GM12878 (cell line): ENCODE data around the gene SUGCT. TPM values are rescaled to one million over a fixed set of nuclear protein-coding genes. Genes with fewer than 3 reads are reported as not detected.

ENCODE experiments used
- ATAC-seq: fragments of 200-7000 bp; cut with Tn5 transposase; 3 replicates; pipeline ENCODE4 v1.9.1; 2020; ENCODE audit warnings: mild to moderate bottlenecking, moderate library complexity
- BruUV-seq: library from RNA; stranded (reverse); fragments of 400-500 nt; replicated peaks from 2 replicates; lab custom pipeline; 2021; lab: Mats Ljungman, UMichigan
- CTCF ChIA-PET: fragments of 300-600 bp; sonication (Branson Sonifier 250); formaldehyde crosslinking; extraction: SDS; loops from one replicate; lab custom pipeline; 2021; ENCODE audit warnings: inconsistent platforms; lab: Yijun Ruan, JAX
- POLR2A ChIA-PET: fragments of 350-600 bp; formaldehyde crosslinking; extraction: SDS; loops from one replicate; lab custom pipeline; 2021; ENCODE audit warnings: inconsistent platforms; lab: Charles Lee
- RAD21 ChIA-PET: fragments of 300-600 bp; sonication (Branson Sonifier 250); formaldehyde crosslinking; loops from one replicate; lab custom pipeline; 2023; ENCODE audit warnings: antibody characterized with exemption; ENCODE audit not compliant: unreplicated experiment; lab: Charles Lee
- SMC1A ChIA-PET: fragments of 300-600 bp; sonication (Branson Sonifier 250); formaldehyde crosslinking; loops from one replicate; lab custom pipeline; 2023; ENCODE audit not compliant: unreplicated experiment, uncharacterized antibody; lab: Charles Lee
- DNase-seq: peaks from one replicate; pipeline ENCODE4 v3.0.0-alpha.2; 2011; ENCODE audit warnings: low read depth, low spot score
- FAIRE-seq: peaks from 3 replicates; lab custom pipeline; 2011; peaks lifted over from hg19 to GRCh38; lab: Jason Lieb, UNC
- H2AFZ ChIP-seq: 2 replicates; pipeline ENCODE4 v1.6.0; 2011; ENCODE audit warnings: low read depth, low read length, control low read depth; ENCODE audit not compliant: control insufficient read depth
- H3K27ac ChIP-seq: 2 replicates; pipeline ENCODE4 v1.5.1; 2011; ENCODE audit warnings: control low read depth; ENCODE audit not compliant: control insufficient read depth, insufficient read depth
- H3K27me3 ChIP-seq, 2 experiments: replicated peaks in 1 of 2; 2 replicates each; pipeline versions ENCODE4 v1.6.0 to v1.6.1; 2011; ENCODE audit warnings: low read length in 1 of 2; ENCODE audit not compliant: control insufficient read depth in 2 of 2, insufficient read depth in 2 of 2
- H3K36me3 ChIP-seq, 2 experiments: 2 replicates each; pipeline ENCODE4 v1.5.1; 2011; ENCODE audit warnings: low read length in 1 of 2; ENCODE audit not compliant: control insufficient read depth in 2 of 2, insufficient read depth in 2 of 2
- H3K4me1 ChIP-seq: 2 replicates; pipeline ENCODE4 v1.6.1; 2011; ENCODE audit warnings: mild to moderate bottlenecking, low read length, moderate library complexity, mixed read lengths; ENCODE audit not compliant: control insufficient read depth, insufficient read depth
- H3K4me2 ChIP-seq: 2 replicates; pipeline ENCODE4 v1.6.0; 2011; ENCODE audit warnings: control low read depth; ENCODE audit not compliant: control insufficient read depth, insufficient read depth
- H3K4me3 ChIP-seq: fragments of 200-600 bp; sonication (generic); 2 replicates; pipeline ENCODE4 v1.5.1; 2016
- H3K79me2 ChIP-seq: 2 replicates; pipeline ENCODE4 v1.6.0; 2011; ENCODE audit warnings: low read length; ENCODE audit not compliant: control insufficient read depth, insufficient read depth
- H3K9ac ChIP-seq: 2 replicates; pipeline ENCODE4 v1.8.0; 2011; ENCODE audit warnings: low read length, control low read depth, mixed read lengths; ENCODE audit not compliant: control insufficient read depth, insufficient read depth
- H3K9me3 ChIP-seq: replicated peaks from 3 replicates; pipeline ENCODE4 v1.5.1; 2011; ENCODE audit warnings: mild to moderate bottlenecking, low read length; ENCODE audit not compliant: control insufficient read depth, insufficient read depth
- H4K20me1 ChIP-seq: 2 replicates; pipeline ENCODE4 v1.6.0; 2011; ENCODE audit not compliant: control insufficient read depth, insufficient read depth
- CHD4 ChIP-seq: fragments of 200-600 bp; sonication (generic); IDR thresholded peaks from 2 replicates; pipeline ENCODE4 v1.6.1; 2016; ENCODE audit warnings: mild to moderate bottlenecking
- CREM ChIP-seq: IDR thresholded peaks from 2 replicates; pipeline ENCODE4 v1.6.1; 2014; ENCODE audit warnings: antibody characterized with exemption, low read depth
- CUX1 ChIP-seq: IDR thresholded peaks from 2 replicates; pipeline ENCODE4 v1.6.1; 2012; ENCODE audit warnings: improper control_type of control experiment, low read depth, low read length; ENCODE audit not compliant: insufficient replicate concordance
- EP300 ChIP-seq, 2 experiments: fragments of 150-350 bp in 1 of 2; IDR thresholded peaks; 2 replicates each; pipeline ENCODE4 v1.6.1; 2011 to 2012; ENCODE audit warnings: low read depth in 2 of 2, low read length in 2 of 2, borderline replicate concordance in 1 of 2, improper control_type of control experiment in 1 of 2, inconsistent platforms in 1 of 2; ENCODE audit not compliant: control insufficient read depth in 1 of 2
- HCFC1 ChIP-seq: fragments of 150-350 bp; IDR thresholded peaks from 2 replicates; pipeline ENCODE4 v1.6.1; 2014; ENCODE audit warnings: low read length
- IKZF1 ChIP-seq: fragments of 450-650 bp; conservative IDR thresholded peaks from 2 replicates; pipeline ENCODE4 v1.6.1; 2017; ENCODE audit warnings: antibody characterized with exemption, mild to moderate bottlenecking
- IKZF2 ChIP-seq, 2 experiments: fragments of 450-650 bp; IDR thresholded peaks; 2 replicates each; pipeline ENCODE4 v1.6.1; 2017; ENCODE audit warnings: mild to moderate bottlenecking in 2 of 2, moderate library complexity in 2 of 2
- IRF4 ChIP-seq: IDR thresholded peaks from 2 replicates; pipeline ENCODE4 v1.6.1; 2011; ENCODE audit warnings: low read depth, low read length
- LARP7 ChIP-seq: fragments of 450-650 bp; IDR thresholded peaks from 2 replicates; pipeline ENCODE4 v1.6.1; 2017; ENCODE audit warnings: mild to moderate bottlenecking
- MTA2 ChIP-seq: fragments of 450-650 bp; IDR thresholded peaks from 2 replicates; pipeline ENCODE4 v1.6.1; 2016; ENCODE audit warnings: low read depth, mild to moderate bottlenecking, moderate library complexity
- NFYB ChIP-seq: IDR thresholded peaks from 2 replicates; pipeline ENCODE4 v1.6.1; 2011; ENCODE audit warnings: low read depth, mild to moderate bottlenecking, low read length, improper control_type of control experiment, moderate library complexity; ENCODE audit not compliant: insufficient read depth
- PML ChIP-seq: IDR thresholded peaks from 2 replicates; pipeline ENCODE4 v1.6.1; 2012; ENCODE audit warnings: low read length, inconsistent platforms
- RFX5 ChIP-seq: IDR thresholded peaks from 2 replicates; pipeline ENCODE4 v1.6.1; 2011; ENCODE audit warnings: low read depth, low read length, improper control_type of control experiment
- SMAD5 ChIP-seq: IDR thresholded peaks from 2 replicates; pipeline ENCODE4 v1.6.1; 2016; ENCODE audit warnings: antibody characterized with exemption, low read depth
- SREBF2 ChIP-seq: IDR thresholded peaks from 2 replicates; pipeline ENCODE4 v1.6.1; 2012; ENCODE audit warnings: mild to moderate bottlenecking, low read length
- ZNF217 ChIP-seq: fragments of 450-650 bp; IDR thresholded peaks from 2 replicates; pipeline ENCODE4 v1.6.1; 2017; ENCODE audit warnings: antibody characterized with exemption, mild to moderate bottlenecking
- ZNF592 ChIP-seq: fragments of 450-650 bp; IDR thresholded peaks from 2 replicates; pipeline ENCODE4 v1.6.1; 2017; ENCODE audit warnings: mild to moderate bottlenecking, moderate library complexity
- ZNF622 ChIP-seq: fragments of 450-650 bp; IDR thresholded peaks from 2 replicates; pipeline ENCODE4 v1.6.1; 2017; ENCODE audit warnings: mild to moderate bottlenecking, inconsistent platforms
- WGBS: methylation state at CpG from one replicate; pipeline ENCODE4 v1.1.6; 2016; ENCODE audit warnings: low lambda C conversion rate; ENCODE audit not compliant: insufficient replicate concordance, insufficient coverage; ENCODE audit errors: missing lambda C conversion rate; 5-methylcytosine and 5-hydroxymethylcytosine counted together
- in situ Hi-C: fragments of 300-500 bp; cut with MboI; formaldehyde crosslinking; loops from 9 replicates; pipeline ENCODE4 v1.14.3; 2018; ENCODE audit warnings: mixed read lengths
- intact Hi-C: fragments of 100-400 bp; cut with micrococcal nuclease; formaldehyde crosslinking; loops from one replicate; pipeline ENCODE4 v1.14.2; 2022; ENCODE audit not compliant: unreplicated experiment
- polyA plus RNA-seq, 11 experiments: library from polyadenylated mRNA; depleted of rRNA in 4 of 11; unstranded in 6 of 11; stranded (reverse) in 5 of 11; fragments of >200 nt; fragmentation: Nextera tagmentation in 4 of 11; fragmentation: Illumina TruSeq in 1 of 11; extraction: Ambion mirVana in 4 of 11; extraction: Trizol in 1 of 11; gene quantifications; 1 replicate in 1 of 11; 2 replicates in 10 of 11; pipeline versions ENCODE4 v1.2.1 to v1.2.3, GENCODE V29; 2011 to 2016; ENCODE audit warnings: inconsistent platforms in 2 of 11, missing spikeins in 2 of 11, low read depth in 1 of 11
- total RNA-seq, 4 experiments: library from RNA; depleted of rRNA in 3 of 4; stranded (reverse); fragments of >200 nt in 3 of 4; fragmentation: Illumina TruSeq in 1 of 4; extraction: Trizol in 1 of 4; gene quantifications; 2 replicates each; pipeline versions ENCODE4 v1.2.1 to v1.2.3, GENCODE V29; 2013 to 2021

Gene SUGCT
- total and polyA plus RNA-seq, 10 of the 15 experiments (the other 5 are each of a cell fraction or from before 2014, with no cell fraction given) = 0.08 to 1.2 (median 0.67) TPM; not detected in 1

DNA sequence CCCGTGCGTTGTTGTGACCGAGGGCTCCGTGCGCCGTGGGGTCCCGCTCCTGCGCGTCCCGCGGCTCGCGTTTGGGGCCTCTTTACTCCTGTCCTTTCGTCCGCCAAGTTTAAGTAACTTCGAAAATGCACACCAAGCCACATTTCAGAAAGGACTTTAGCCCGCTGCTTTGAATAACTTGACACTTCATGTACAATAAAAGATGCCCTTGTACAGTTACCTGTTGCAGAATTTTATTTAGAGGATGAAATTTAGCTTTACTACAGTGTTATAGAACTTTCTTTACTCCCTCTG, 459 bp downstream of the SUGCT start:
- peak overlapping the region; percentile 89 for H3K4me2 ChIP-seq
- no peaks in the 10 kb centered on the region; the same call in 2 of the 3 replicates for H3K9me3 ChIP-seq
- POLR2A ChIA-PET = no interaction called here
- TF ChIP-seq IKZF1 = no peak
- TF ChIP-seq MTA2 = no peak
- no peak for TF ChIP-seq CREM
- TF ChIP-seq IKZF2 (IDR thresholded peaks at IDR 0.05) = no peak
- TF ChIP-seq ZNF592 = no peak
- no peak for TF ChIP-seq HCFC1
- no peak for TF ChIP-seq PML
- TF ChIP-seq EP300 (IDR thresholded peaks at IDR 0.05; ENCODE audit: borderline replicate concordance in 1 of 2, control insufficient read depth in 1 of 2, low read depth in 2 of 2, low read length in 2 of 2) = no peak
- no peak for TF ChIP-seq CUX1
- TF ChIP-seq LARP7 = no peak
- TF ChIP-seq SMAD5 = no peak
- TF ChIP-seq ZNF622 = no peak
- no peak for TF ChIP-seq CHD4
- no peak for TF ChIP-seq ZNF217
- TF ChIP-seq IRF4 = no peak
- TF ChIP-seq SREBF2 = no peak
- TF ChIP-seq RFX5 = no peak
- TF ChIP-seq NFYB = no peak
- TF ChIP-seq, all 136 proteins: peak for 0
- peaks cover 7% of the 10 kb centered on the region for H3K4me1 ChIP-seq
- ChIA-PET RAD21 (interaction anchor here (0.8 to 1.2 kb wide), 2 partner anchors 187 to 239 kb away, joined by 4 to 6 read pairs; no protein-coding TSS in a partner anchor), CTCF (interaction anchor here (0.9 kb wide), 1 partner anchor 186 kb away, joined by 3 read pairs; no protein-coding TSS in a partner anchor), SMC1A (no interaction called here)
- intact Hi-C loops (loop anchor here (2.0 kb wide), 1 partner anchor 186 kb away; no protein-coding TSS in a partner anchor), in situ Hi-C loops (no loop called here)
- DNase-seq = no peak
- peaks cover 33% of the 10 kb centered on the region for H3K79me2 ChIP-seq
- H3K9ac ChIP-seq = no peak overlapping the region
- H3K4me3 ChIP-seq = peak overlapping the region; percentile 90
- BruUV-seq = no TSS peak
- H2AFZ ChIP-seq = peak overlapping the region; percentile 100
- no peak for FAIRE-seq
- no peak for ATAC-seq
- 58% methylated on average over 17 of the region's 17 CpGs for WGBS
- no peaks in the 10 kb centered on the region; a peak in 1 of 4 replicates for H3K27me3 ChIP-seq
- H4K20me1 ChIP-seq = no peaks in the 10 kb centered on the region
- H3K27ac ChIP-seq = no peak overlapping the region
- H3K36me3 ChIP-seq = no peaks in the 10 kb centered on the region
